NCI-H1436 treated with DMSO at 0.1 percent for 48 hours (cell line): Measurements from ENCODE around the gene FAM83F.

Source experiments
- DNase-seq: peaks from one replicate; lab custom pipeline; 2025; lab: John Stamatoyannopoulos, UW

Gene FAM83F

GRCh38 chr22:39994041-39994565, 651 bp upstream of the FAM83F start:
- DNase-seq: no peak

- DNase-seq: no peak
Observed at GRCh38 chr22:39995393-39996252, 869 bp downstream of the FAM83F start.

- DNase-seq: no peak
Observed at GRCh38 chr22:39996732-39997131, 2.0 kb downstream of the FAM83F start.

- no peak for DNase-seq
Observed at GRCh38 chr22:39997421-39997820, 2.7 kb downstream of the FAM83F start.

- no peak for DNase-seq
Observed at GRCh38 chr22:39997939-39998726, 3.4 kb downstream of the FAM83F start.

- DNase-seq: no peak
Observed at GRCh38 chr22:39999144-39999757, 4.5 kb downstream of the FAM83F start.

GRCh38 chr22:40000171-40000570, 5.4 kb downstream of the FAM83F start:
- no peak for DNase-seq

- no peak for DNase-seq
Observed at GRCh38 chr22:40001106-40001505, 6.4 kb downstream of the FAM83F start.

GRCh38 chr22:40001800-40002577, 7.2 kb downstream of the FAM83F start:
- no peak for DNase-seq

- DNase-seq: no peak
Observed at GRCh38 chr22:40002935-40003715, 8.4 kb downstream of the FAM83F start.

- DNase-seq: no peak
Observed at GRCh38 chr22:40004836-40005235, 10.1 kb downstream of the FAM83F start.

- DNase-seq: no peak
Observed at GRCh38 chr22:40006641-40007040, 11.9 kb downstream of the FAM83F start.

- no peak for DNase-seq
Observed at GRCh38 chr22:40007853-40008710, 13.3 kb downstream of the FAM83F start.

- no peak for DNase-seq
Observed at GRCh38 chr22:40008726-40009291, 14.1 kb downstream of the FAM83F start.

GRCh38 chr22:40009292-40009774, 14.6 kb downstream of the FAM83F start:
- no peak for DNase-seq

GRCh38 chr22:40009951-40010671, 15.4 kb downstream of the FAM83F start:
- no peak for DNase-seq

GRCh38 chr22:40010746-40011145, 16.0 kb downstream of the FAM83F start:
- DNase-seq: no peak

- DNase-seq: no peak
Observed at GRCh38 chr22:40014667-40015248, 20.0 kb downstream of the FAM83F start.
